Smooth muscle cell of the brain vasculature (primary cell): ENCODE results near the gene CMTM7.

Experiments used
- DNase-seq: peaks from one replicate; pipeline ENCODE4 v3.0.0-alpha.2; 2012; ENCODE audit warnings: low read depth, low spot score

The CMTM7 gene, protein sequence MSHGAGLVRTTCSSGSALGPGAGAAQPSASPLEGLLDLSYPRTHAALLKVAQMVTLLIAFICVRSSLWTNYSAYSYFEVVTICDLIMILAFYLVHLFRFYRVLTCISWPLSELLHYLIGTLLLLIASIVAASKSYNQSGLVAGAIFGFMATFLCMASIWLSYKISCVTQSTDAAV

DNA sequence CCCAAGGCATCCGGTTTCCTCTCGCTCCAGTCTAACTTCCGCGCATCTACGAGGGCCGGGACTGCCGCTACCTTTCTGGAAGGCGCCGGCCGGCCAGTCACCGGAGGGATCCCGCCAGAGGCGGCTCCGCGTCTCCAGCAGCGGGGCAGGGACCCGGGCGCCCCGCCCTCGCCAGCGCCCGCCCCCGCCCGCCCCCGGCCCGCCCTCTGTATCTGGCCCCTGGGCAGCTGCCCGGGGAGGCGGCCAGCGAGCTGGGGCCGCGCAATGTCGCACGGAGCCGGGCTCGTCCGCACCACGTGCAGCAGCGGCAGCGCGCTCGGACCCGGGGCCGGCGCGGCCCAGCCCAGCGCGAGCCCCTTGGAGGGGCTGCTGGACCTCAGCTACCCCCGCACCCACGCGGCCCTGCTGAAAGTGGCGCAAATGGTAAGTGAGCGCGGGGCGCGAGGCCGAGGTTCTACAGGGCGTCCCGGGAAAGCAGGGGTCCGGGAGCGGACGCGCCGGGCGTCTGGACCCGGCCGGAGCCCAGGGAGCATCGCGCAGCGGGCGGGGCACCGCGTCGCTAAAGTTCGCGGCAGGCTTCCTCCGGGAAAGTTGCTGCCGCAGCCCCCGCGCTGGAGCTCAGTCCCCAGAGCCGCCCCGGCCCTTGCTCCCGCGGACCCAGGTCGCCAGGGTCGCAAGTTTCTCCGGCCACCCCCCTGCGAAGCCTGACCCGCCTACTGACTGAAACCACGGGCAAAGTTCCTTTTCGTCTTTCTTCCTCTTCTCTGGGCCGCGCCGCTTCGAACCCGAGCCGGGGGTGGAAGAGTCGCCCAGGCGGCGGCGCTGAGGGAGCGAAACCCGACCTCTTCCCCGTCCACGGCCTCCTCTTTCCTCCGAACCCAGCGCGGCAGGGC lies at the start of gene CMTM7:
CMTM7 (plus strand) TSS at position 211 of the 893 bp plus-strand sequence; CDS start at position 265, 54 bp downstream.
- no peak for DNase-seq

- DNase-seq, result no peak
These were observed 44.1 kb upstream of the CMTM7 start for GRCh38 chr3:32347343-32348125.

DNA sequence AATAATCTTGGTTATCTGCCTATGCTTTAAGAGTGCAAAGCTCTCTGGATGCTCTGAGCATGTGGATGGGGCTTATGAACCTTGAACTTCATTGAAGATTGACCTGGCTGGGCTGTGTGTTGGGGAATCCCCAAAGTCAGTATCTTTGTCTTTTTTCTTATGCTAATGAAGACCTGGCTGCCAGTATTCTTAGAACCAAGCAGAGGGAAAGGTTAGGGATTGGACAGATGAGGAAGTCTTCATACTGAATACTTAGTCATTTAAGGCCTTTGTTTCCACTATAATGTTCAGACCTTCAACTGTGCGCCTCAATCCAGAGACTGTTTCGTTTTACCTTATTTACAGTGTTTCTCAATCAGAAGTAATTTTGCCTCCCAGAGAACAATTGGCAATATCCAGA lies 42.5 kb upstream of the CMTM7 start:
- DNase-seq, result no peak

- no peak for DNase-seq
These were observed 39.1 kb upstream of the CMTM7 start for GRCh38 chr3:32352563-32352962.

- DNase-seq, result no peak
These were observed 38.3 kb upstream of the CMTM7 start for GRCh38 chr3:32353351-32353750.

- no peak for DNase-seq
These were observed 37.3 kb upstream of the CMTM7 start for GRCh38 chr3:32354362-32354778.

DNA sequence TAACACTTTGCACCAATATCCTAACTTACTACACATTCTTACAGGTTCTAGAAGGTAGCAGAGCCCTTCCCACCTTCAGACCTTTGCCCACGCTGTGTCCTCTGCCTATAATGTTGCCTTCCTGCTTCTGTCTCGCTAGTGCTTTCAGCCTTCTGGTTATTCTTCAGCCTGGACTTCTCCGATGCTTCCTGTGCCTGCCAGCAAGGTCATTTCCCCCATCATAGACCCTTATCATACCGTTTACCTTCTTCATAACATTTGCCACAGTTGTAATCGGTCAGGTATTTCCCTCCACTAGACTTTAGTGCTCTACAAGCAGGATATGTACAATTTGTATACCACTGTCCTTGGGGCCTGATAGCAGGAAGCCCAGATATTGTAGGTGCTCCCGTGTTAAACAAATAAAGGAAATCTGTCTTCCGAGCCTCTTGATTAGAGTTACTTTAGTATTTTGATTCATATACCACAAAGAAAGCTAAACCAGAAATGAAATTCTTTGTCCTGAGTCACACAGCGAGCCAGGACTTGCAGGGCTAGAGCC lies 35.8 kb upstream of the CMTM7 start:
- no peak for DNase-seq

DNA sequence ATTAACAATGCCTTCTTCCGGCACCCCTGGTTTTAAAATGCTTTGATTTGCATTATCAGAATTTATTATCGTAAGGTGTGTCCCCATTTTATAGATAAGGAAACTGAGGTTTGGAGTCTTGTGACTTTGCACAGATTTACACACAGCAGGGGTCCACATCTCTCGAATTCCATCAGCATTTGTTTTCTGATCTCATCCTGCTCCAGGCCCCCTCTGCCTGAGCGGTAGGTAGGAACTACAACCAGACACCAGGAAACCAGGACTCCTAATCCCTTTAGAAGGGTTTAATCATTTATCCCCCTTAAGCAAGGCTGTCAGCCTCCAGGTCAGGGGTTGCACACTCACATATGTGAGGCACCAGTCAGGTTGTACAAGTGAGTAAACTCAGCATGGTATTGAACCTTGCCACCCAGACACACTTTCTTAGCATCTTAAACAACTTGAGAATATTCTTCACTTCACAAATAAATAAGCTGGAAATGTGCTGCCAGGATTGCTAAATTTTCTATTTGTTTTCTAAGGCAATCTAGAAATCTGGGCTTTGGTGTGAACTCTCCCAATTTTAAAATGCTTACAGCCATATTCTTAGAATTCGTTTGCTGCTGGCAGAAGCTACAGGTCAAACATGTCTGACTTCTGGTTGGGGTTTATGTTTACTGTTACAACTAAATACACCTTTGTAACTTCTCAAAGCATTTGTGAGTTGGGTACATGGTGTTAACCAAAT lies 31.7 kb upstream of the CMTM7 start:
- no peak for DNase-seq

DNA sequence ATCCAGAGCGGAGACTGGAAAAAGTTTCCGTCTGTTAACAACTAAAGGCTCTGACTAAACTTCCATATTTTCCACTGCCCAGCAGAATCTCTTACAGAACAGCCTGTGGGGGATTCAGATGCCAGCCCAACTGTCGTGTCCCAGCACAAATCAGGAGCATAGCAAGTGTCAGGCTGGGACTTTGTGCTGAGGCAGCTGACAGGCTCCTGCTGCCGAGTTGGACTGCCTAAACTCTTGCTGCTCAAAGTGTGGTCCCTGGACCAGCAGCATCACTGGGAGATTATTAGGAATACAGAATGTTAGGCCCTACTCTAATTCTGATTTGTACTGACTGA lies 31.2 kb upstream of the CMTM7 start:
- no peak for DNase-seq

DNA sequence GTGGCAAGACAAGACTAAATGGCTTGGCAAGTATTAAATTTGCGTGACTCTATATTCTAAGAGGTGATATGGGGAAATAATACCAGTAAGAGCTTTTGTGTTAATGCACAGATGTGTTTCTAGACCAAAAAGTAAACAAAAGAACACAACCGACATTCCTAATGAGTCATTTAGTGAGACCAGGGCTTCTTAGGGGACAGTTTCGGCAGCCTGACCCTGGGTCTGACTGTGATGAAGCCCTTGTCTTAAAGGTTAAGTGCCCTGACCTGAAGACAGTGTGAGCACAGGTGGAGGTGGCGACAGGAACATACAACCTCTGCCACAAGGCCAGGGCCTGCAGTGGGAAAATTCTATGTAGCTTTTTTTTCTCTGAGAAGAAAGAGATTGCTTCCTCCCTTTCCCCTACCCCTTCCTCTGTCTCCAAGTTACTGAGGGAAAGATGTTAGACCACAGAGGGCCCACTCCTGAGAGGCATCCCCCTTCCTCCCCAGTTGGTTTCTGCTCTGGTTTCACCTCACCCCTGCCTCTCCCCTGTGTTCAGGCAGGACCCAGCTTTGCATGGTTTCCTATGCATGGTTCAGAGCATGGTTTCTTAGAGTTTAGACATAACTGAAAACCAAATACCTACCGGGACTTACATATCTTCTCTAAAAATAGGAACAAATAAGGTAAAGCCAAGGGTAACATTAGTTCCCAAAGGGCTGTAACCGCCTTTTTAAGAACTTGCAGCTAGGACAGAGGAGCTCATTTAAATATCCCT lies 24.8 kb upstream of the CMTM7 start:
- DNase-seq, result no peak

GRCh38 chr3:32367442-32367841 lies 24.2 kb upstream of the CMTM7 start:
- no peak for DNase-seq

DNA sequence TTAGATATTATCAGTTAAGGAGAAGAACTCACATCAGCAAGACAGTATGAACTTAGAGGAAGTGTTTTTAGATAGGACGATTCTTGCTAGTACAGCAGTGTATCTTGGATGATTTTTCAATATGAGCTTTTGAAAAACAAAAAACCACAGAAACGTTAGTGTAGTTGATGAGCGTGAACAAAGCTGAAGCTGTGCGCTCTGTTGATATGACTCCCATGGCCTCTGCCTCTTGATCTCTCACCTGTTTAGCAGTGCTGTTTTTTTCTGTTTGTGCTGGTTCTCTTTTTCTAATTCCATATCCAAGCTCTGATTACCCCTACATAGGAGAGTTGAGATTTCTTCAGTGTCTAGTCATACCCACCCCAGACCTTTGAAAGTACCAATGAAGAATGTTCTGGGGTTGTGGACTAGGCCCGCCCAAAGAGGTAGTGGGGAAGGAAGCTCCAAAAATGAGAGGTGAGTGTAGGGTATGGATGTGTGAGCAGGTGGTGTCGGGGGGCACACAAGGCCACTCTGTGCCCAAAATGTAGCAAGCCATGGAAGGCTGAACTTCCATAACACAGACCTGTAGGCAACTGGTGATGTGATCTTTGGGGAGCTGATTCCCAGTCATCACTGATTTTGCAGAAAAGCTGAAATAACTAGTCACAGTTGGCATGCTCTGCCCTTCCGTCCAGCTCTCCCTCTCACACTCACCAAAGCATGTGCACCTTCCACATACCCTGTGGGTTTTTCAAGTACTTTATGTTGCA lies 20.0 kb upstream of the CMTM7 start:
- no peak for DNase-seq

DNA sequence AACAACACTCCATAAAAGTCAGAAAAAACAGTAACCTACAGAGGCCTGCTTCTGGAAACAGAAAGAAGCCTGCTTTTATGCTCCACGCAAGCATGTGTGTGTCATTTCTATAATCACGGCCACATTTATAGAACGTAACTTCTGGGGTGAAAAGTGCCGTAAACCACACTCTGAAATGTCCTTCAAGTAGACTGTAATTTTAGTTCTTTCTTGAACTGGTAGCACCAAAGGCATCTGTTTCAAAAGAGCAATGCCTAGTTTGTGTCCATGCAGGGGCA lies 19.5 kb upstream of the CMTM7 start:
- no peak for DNase-seq

DNA sequence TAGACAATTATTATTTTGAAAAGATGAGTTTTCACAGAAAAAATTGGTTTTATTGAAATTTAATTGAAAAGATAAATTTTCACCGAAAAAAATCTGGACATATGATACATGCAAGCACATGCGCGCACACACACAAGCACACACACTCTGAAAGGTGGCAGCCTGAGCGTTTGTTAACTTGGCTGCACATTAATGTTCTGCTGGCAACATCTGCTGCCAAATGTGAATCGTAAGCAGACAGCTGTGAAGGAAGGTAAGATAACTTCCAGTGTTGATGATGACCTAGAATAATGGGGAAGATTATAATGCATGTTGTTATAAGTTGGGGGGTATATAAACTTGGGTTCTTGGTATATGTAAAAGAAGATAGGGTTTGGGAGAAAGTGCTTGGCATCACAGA lies 18.4 kb upstream of the CMTM7 start:
- DNase-seq, result no peak

DNA sequence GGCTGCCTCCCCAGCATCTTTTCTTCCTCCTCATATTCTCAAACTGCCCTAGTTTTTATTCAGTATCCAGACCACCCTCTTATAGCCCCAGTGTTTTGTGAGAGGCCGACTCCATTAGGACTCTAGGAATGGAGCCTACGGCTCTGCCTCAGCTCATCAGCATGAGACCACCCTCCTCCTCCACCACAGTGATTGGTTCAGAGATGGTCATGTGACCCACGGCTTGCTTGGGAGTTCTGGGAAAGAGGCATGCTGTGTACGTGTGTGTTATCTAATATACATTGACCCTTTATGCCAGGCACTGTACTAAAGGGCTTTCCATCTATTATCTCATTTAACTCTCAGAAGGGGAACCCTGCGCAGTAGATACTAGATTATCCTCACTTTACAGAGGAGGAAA lies 17.8 kb upstream of the CMTM7 start:
- no peak for DNase-seq

DNA sequence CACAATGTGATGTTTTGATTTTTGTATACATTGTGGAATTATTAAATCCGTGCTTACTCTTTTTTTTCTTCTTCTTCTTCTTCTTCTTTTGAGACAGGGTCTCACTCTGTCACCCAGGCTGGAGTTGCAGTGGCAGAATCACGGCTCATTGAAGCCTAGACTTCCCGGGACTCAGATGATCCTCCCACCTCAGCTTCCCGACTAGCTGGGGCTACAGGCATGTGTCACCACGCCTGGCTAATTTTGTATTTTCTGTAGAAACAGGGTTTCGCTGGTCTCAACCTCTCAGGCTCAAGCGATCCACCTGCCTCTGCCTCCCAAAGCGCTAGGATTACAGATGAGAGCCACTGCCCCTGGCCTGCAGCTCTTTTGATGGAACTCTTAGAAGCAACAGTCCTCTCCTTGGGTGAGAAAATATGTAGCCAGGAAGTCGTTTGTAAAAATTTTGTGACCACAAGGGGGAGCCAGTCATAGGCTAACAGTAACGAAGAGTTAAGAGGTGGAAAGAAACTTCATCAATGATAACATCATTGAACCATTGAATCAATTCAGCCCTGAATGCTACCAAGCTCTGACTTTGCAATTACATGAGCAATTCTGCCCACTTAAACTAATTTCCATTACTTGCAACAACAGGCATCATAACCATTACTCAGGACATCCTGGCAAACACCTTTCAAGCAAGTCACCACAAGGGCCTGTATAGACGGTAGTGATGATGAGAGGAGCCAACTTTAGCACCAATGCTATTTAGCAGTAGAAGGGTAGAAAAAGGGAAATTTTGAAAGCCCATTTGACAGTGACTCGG lies 16.7 kb upstream of the CMTM7 start:
- DNase-seq, result peak; percentile 62

GRCh38 chr3:32375596-32375930 lies 16.1 kb upstream of the CMTM7 start:
- no peak for DNase-seq

DNA sequence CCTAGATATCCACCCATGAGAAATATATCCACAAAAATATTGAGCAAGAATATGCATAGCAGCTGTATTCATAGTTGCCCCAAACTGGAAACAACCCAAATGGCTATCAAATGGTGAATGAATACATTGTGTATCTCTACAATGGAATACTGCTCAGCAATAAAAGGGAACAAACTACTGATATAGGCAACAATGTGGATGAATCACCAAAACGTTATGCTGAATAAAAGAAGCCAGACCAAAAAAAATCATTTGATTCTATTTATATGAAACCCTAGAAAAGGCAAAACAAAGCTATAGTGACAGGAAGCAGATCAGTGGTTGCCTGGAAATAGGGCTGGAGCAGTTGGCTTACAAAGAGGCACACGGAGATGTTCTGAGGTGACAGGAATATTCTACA lies 15.5 kb upstream of the CMTM7 start:
- DNase-seq, result no peak

- no peak for DNase-seq
These were observed 11.7 kb upstream of the CMTM7 start for GRCh38 chr3:32379831-32380500.
